ACHN (cell line): ENCODE measurements around the gene UBTD1.
A peak's percentile ranks its signal among the peaks of the same experiment; 100 is the strongest.

Source experiments
- DNase-seq: peaks from one replicate; pipeline ENCODE4 v3.0.0-alpha.2; 2015
- in situ Hi-C: cut with HindIII; loops from 2 replicates; pipeline ENCODE4 v1.10.0; 2017; ENCODE audit warnings: low sequenced_read_pairs, low pct_ligation_motif_present, low pct_unique_long_range_greater_than_20kb

The UBTD1 gene

GRCh38 chr10:97529685-97530465, 31.2 kb downstream of the UBTD1 start:
- in situ Hi-C loops, result no loop called here
- DNase-seq, result peak; percentile 33

GRCh38 chr10:97531401-97531986, 32.8 kb downstream of the UBTD1 start:
- in situ Hi-C loops, result no loop called here
- peak; percentile 64 for DNase-seq

- DNase-seq, result peak; percentile 72
- in situ Hi-C loops, result no loop called here
Measured at GRCh38 chr10:97532935-97533671, 34.4 kb downstream of the UBTD1 start.

- in situ Hi-C loops, result no loop called here
- DNase-seq, result no peak
Measured at GRCh38 chr10:97533888-97534287, 35.2 kb downstream of the UBTD1 start.

GRCh38 chr10:97534746-97535367, 36.1 kb downstream of the UBTD1 start:
- in situ Hi-C loops, result no loop called here
- peak; percentile 43 for DNase-seq

- in situ Hi-C loops, result no loop called here
- no peak for DNase-seq
Measured at GRCh38 chr10:97537186-97537869, 38.6 kb downstream of the UBTD1 start.

GRCh38 chr10:97538411-97538810, 39.7 kb downstream of the UBTD1 start:
- peak; percentile 61 for DNase-seq
- in situ Hi-C loops, result no loop called here

GRCh38 chr10:97538839-97539238, 40.1 kb downstream of the UBTD1 start:
- DNase-seq, result no peak
- in situ Hi-C loops, result no loop called here

- in situ Hi-C loops, result no loop called here
- DNase-seq, result peak; percentile 43
Measured at GRCh38 chr10:97539523-97540200, 40.9 kb downstream of the UBTD1 start.

- no peak for DNase-seq
- in situ Hi-C loops, result no loop called here
Measured at GRCh38 chr10:97540669-97541500, 42.2 kb downstream of the UBTD1 start.

- DNase-seq, result peak; percentile 89
- in situ Hi-C loops, result no loop called here
Measured at GRCh38 chr10:97542169-97543024, 43.7 kb downstream of the UBTD1 start.

- peak; percentile 89 for DNase-seq
- in situ Hi-C loops, result no loop called here
Measured at GRCh38 chr10:97543025-97543546, 44.4 kb downstream of the UBTD1 start.

GRCh38 chr10:97546456-97547270, 47.9 kb downstream of the UBTD1 start:
- in situ Hi-C loops, result no loop called here
- no peak for DNase-seq

- in situ Hi-C loops, result no loop called here
- no peak for DNase-seq
Measured at GRCh38 chr10:97547271-97547600, 48.5 kb downstream of the UBTD1 start.

GRCh38 chr10:97547962-97548361, 49.2 kb downstream of the UBTD1 start:
- DNase-seq, result no peak
- in situ Hi-C loops, result no loop called here
